GM19193 (cell line): ENCODE results near the gene SNX30.

ENCODE experiments used
- POLR2A ChIP-seq: IDR thresholded peaks from 4 replicates; pipeline ENCODE4 v1.6.1; 2011; ENCODE audit not compliant: insufficient read depth, insufficient read length; ENCODE audit errors: extremely low read depth

The SNX30 gene

GRCh38 chr9:112917987-112918362 lies 167.4 kb downstream of the SNX30 start:
- no peak for TF ChIP-seq POLR2A

- TF ChIP-seq POLR2A: no peak
Measured at GRCh38 chr9:112921549-112921948, 171.0 kb downstream of the SNX30 start.
